Calu3 (cell line): ENCODE data around the gene TMEM92. TPM values are rescaled to one million over a fixed set of nuclear protein-coding genes. Genes with fewer than 3 reads are reported as not detected.
"Not testable (repeated sequence)": the region's sequence is repeated elsewhere in the genome, so short reads cannot be mapped to it uniquely, and the experiment has no call there.

ENCODE experiments used
- BruUV-seq: library from RNA; stranded (reverse); fragments of 400-500 nt; replicated peaks from 2 replicates; lab custom pipeline; 2021; lab: Mats Ljungman, UMichigan
- CTCF ChIA-PET: fragments of 300-600 bp; sonication (Branson Sonifier 250); formaldehyde crosslinking; loops from one replicate; lab custom pipeline; 2022; ENCODE audit warnings: antibody characterized with exemption; lab: Charles Lee
- DNase-seq: peaks from one replicate; pipeline ENCODE4 v3.0.0; 2022
- H3K27ac Mint-ChIP-seq: one replicate; pipeline ENCODE4 v1.8.0; 2022; ENCODE audit warnings: mixed read lengths; ENCODE audit not compliant: unreplicated experiment
- H3K27me3 Mint-ChIP-seq: one replicate; pipeline ENCODE4 v1.8.0; 2022; ENCODE audit warnings: mixed read lengths; ENCODE audit not compliant: unreplicated experiment
- H3K36me3 Mint-ChIP-seq: one replicate; pipeline ENCODE4 v1.8.0; 2022; ENCODE audit warnings: mild to moderate bottlenecking, moderate library complexity, mixed read lengths; ENCODE audit not compliant: insufficient read depth, unreplicated experiment
- H3K4me1 Mint-ChIP-seq: one replicate; pipeline ENCODE4 v1.8.0; 2022; ENCODE audit warnings: mild to moderate bottlenecking, low read depth, mixed read lengths; ENCODE audit not compliant: unreplicated experiment
- H3K4me3 Mint-ChIP-seq: one replicate; pipeline ENCODE4 v1.8.0; 2022; ENCODE audit warnings: mild to moderate bottlenecking, low read depth, moderate library complexity, mixed read lengths; ENCODE audit not compliant: unreplicated experiment
- H3K9me3 Mint-ChIP-seq: one replicate; pipeline ENCODE4 v1.8.0; 2022; ENCODE audit warnings: low read depth, mixed read lengths; ENCODE audit not compliant: unreplicated experiment
- CTCF ChIP-seq: fragments of 200-600 bp; IDR thresholded peaks from one replicate; pipeline ENCODE4 v1.8.0; 2022; ENCODE audit warnings: antibody characterized with exemption; ENCODE audit not compliant: unreplicated experiment
- intact Hi-C: fragments of 100-400 bp; cut with micrococcal nuclease; formaldehyde crosslinking; loops from one replicate; pipeline ENCODE4 v1.10.0; 2022; ENCODE audit not compliant: unreplicated experiment
- total RNA-seq: library from RNA; stranded (reverse); gene quantifications from 2 replicates; pipeline ENCODE4 v1.2.3, GENCODE V29; 2022

Gene TMEM92
- total RNA-seq, 1 experiment from 2014 or later = 4.8 TPM

- H3K9me3 Mint-ChIP-seq = no peaks in the 10 kb centered on the region
- H3K4me3 Mint-ChIP-seq = no peak overlapping the region
- H3K36me3 Mint-ChIP-seq = peaks cover 11% of the 10 kb centered on the region
- H3K4me1 Mint-ChIP-seq = peaks cover 13% of the 10 kb centered on the region
- BruUV-seq = no TSS peak
- peaks cover 8% of the 10 kb centered on the region for H3K27me3 Mint-ChIP-seq
- no peak for TF ChIP-seq CTCF
- H3K27ac Mint-ChIP-seq = no peak overlapping the region
- intact Hi-C loops = no loop called here
- no peak for DNase-seq
- CTCF ChIA-PET = no interaction called here
These were observed 9.0 kb downstream of the TMEM92 start for GRCh38 chr17:50283246-50283645.

GRCh38 chr17:50283714-50284113 is 9.4 kb downstream of the TMEM92 start:
- Mint-ChIP-seq H3K27ac (no peak overlapping the region), H3K4me1 (peaks cover 12% of the 10 kb centered on the region), H3K36me3 (peaks cover 6% of the 10 kb centered on the region), H3K27me3 (peaks cover 8% of the 10 kb centered on the region), H3K4me3 (no peak overlapping the region), H3K9me3 (no peaks in the 10 kb centered on the region)
- TF ChIP-seq CTCF = no peak
- BruUV-seq = no TSS peak
- no peak for DNase-seq
- intact Hi-C loops = no loop called here
- CTCF ChIA-PET = interaction anchor here (0.7 kb wide), 1 partner anchor 102 kb away, joined by 3 read pairs; no protein-coding TSS in a partner anchor

- no TSS peak for BruUV-seq
These were observed 11.7 kb downstream of the TMEM92 start for GRCh38 chr17:50285941-50286340.

GRCh38 chr17:50287302-50287701 is 13.0 kb downstream of the TMEM92 start:
- CTCF ChIA-PET = interaction anchor here (0.6 to 1.1 kb wide), 3 partner anchors 10 to 20 kb away, joined by 3 to 8 read pairs (median 4); no protein-coding TSS in a partner anchor
- intact Hi-C loops, H3K9me3 Mint-ChIP-seq, BruUV-seq, H3K4me3 Mint-ChIP-seq, H3K36me3 Mint-ChIP-seq, H3K27me3 Mint-ChIP-seq, H3K27ac Mint-ChIP-seq, DNase-seq: not testable (repeated sequence)
- peaks cover 25% of the 10 kb centered on the region for H3K4me1 Mint-ChIP-seq

More at GRCh38 chr17:50285941-50286340, 11.7 kb downstream of the TMEM92 start:
- intact Hi-C loops = no loop called here
- H3K36me3 Mint-ChIP-seq = peaks cover 10% of the 10 kb centered on the region
- H3K4me1 Mint-ChIP-seq = peaks cover 25% of the 10 kb centered on the region
- DNase-seq = no peak
- peaks cover 8% of the 10 kb centered on the region for H3K27me3 Mint-ChIP-seq
- no peak overlapping the region for H3K4me3 Mint-ChIP-seq
- no peak for TF ChIP-seq CTCF
- CTCF ChIA-PET = interaction anchor here (1.3 kb wide), 1 partner anchor 85 kb away, joined by 3 read pairs; no protein-coding TSS in a partner anchor
- H3K27ac Mint-ChIP-seq = no peak overlapping the region
- no peaks in the 10 kb centered on the region for H3K9me3 Mint-ChIP-seq

- intact Hi-C loops = no loop called here
- peaks cover 25% of the 10 kb centered on the region for H3K4me1 Mint-ChIP-seq
- no TSS peak for BruUV-seq
- no peaks in the 10 kb centered on the region for H3K9me3 Mint-ChIP-seq
- H3K27ac Mint-ChIP-seq = no peak overlapping the region
- DNase-seq = no peak
- CTCF ChIA-PET = interaction anchor here (0.9 kb wide), 1 partner anchor 88 kb away, joined by 3 read pairs; no protein-coding TSS in a partner anchor
- no peak for TF ChIP-seq CTCF
- H3K27me3 Mint-ChIP-seq = peaks cover 7% of the 10 kb centered on the region
- no peak overlapping the region for H3K4me3 Mint-ChIP-seq
- peaks cover 10% of the 10 kb centered on the region for H3K36me3 Mint-ChIP-seq
These were observed 14.0 kb downstream of the TMEM92 start for GRCh38 chr17:50288306-50288705.
